Astrocyte (in vitro differentiated cells and primary cell): ENCODE results near the gene OSM.

Experiments
- EZH2 ChIP-seq: IDR thresholded peaks from 2 replicates; pipeline ENCODE4 v1.6.1; 2012; ENCODE audit warnings: mild to moderate bottlenecking, low read length, inconsistent platforms; ENCODE audit not compliant: insufficient read depth
- TF ChIP-seq, protein P1 (sequence below): IDR thresholded peaks from 2 replicates; pipeline ENCODE4 v1.5.1; 2011; ENCODE audit warnings: low read depth, mild to moderate bottlenecking, inconsistent platforms, low read length, moderate library complexity; ENCODE audit not compliant: insufficient read depth

DNA sequence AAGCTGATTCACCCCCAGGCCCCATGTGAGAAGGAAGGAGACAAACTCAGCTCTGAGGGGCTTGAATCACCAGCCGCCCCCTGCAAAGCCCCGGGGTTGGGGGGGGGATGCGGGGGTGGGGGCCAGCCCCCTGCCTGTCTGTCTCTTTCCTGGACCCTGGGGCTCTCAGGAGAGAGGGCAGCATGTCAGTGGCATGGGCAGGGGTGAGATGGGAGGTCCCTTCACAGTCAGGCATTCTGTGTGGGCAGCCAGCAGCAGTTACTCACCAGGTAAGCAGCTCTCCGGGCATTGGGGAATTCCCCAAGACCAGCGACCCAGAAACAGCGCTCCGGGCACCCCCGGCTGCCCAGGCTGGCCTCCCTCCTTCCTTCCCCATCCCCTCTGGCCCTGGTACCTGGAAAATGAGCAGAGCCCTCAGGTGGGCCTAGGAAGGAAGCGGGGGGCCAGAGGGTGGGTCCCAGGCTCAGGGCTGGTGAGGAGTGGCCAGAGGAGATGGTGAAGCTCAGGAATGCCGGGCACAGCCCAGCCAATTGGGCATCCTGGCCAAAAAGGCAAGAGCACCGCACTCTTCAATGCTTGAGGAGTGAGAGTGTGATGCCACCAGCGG lies 15.9 kb downstream of the OSM start:
- TF ChIP-seq, protein P1, sequence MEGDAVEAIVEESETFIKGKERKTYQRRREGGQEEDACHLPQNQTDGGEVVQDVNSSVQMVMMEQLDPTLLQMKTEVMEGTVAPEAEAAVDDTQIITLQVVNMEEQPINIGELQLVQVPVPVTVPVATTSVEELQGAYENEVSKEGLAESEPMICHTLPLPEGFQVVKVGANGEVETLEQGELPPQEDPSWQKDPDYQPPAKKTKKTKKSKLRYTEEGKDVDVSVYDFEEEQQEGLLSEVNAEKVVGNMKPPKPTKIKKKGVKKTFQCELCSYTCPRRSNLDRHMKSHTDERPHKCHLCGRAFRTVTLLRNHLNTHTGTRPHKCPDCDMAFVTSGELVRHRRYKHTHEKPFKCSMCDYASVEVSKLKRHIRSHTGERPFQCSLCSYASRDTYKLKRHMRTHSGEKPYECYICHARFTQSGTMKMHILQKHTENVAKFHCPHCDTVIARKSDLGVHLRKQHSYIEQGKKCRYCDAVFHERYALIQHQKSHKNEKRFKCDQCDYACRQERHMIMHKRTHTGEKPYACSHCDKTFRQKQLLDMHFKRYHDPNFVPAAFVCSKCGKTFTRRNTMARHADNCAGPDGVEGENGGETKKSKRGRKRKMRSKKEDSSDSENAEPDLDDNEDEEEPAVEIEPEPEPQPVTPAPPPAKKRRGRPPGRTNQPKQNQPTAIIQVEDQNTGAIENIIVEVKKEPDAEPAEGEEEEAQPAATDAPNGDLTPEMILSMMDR, result no peak
- TF ChIP-seq EZH2, result no peak
